Measurements from ENCODE around the gene USP12. TPM values are rescaled to one million over a fixed set of nuclear protein-coding genes. Genes with fewer than 3 reads are reported as not detected.

The USP12 gene
- total RNA-seq, 4 donors from 2014 or later = 26.4 to 50.7 (median 31.7) TPM

DNA sequence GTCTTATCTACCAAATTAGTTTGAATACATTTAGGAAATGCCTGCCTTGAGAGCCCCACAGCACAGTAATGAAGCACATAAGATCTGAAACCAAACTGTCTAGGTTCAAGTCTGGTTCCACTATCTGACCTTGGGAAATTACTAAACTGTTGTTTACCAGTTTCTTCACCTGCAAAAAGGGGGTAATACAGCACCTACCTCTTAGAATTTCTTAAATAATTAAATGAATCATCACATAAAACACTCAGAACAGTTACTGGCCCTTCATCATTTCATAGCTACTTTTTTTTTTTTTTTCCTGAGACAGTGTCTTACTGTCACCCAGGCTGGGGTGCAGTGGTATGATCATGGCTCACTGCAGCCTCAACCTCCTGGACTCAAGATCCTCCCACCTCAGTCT lies 59.6 kb downstream of the USP12 start:
- no peak overlapping the region for H3K27ac ChIP-seq
- no peaks in the 10 kb centered on the region for H3K27me3 ChIP-seq
- peaks cover 6% of the 10 kb centered on the region for H3K4me1 ChIP-seq
- TF ChIP-seq POLR2A (IDR thresholded peaks at IDR 0.05) (no peak), EP300 (IDR thresholded peaks at IDR 0.05) (no peak), POLR2AphosphoS5 (IDR thresholded peaks at IDR 0.05) (no peak)
- TF ChIP-seq, protein P1, sequence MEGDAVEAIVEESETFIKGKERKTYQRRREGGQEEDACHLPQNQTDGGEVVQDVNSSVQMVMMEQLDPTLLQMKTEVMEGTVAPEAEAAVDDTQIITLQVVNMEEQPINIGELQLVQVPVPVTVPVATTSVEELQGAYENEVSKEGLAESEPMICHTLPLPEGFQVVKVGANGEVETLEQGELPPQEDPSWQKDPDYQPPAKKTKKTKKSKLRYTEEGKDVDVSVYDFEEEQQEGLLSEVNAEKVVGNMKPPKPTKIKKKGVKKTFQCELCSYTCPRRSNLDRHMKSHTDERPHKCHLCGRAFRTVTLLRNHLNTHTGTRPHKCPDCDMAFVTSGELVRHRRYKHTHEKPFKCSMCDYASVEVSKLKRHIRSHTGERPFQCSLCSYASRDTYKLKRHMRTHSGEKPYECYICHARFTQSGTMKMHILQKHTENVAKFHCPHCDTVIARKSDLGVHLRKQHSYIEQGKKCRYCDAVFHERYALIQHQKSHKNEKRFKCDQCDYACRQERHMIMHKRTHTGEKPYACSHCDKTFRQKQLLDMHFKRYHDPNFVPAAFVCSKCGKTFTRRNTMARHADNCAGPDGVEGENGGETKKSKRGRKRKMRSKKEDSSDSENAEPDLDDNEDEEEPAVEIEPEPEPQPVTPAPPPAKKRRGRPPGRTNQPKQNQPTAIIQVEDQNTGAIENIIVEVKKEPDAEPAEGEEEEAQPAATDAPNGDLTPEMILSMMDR (IDR thresholded peaks at IDR 0.05) = no peak
- no peaks in the 10 kb centered on the region for H3K9me3 ChIP-seq
- DNase-seq (ENCODE audit: low spot score in 2 of 2) = no peak
- no peak overlapping the region for H3K4me3 ChIP-seq
- peaks cover 10% of the 10 kb centered on the region for H3K36me3 ChIP-seq

DNA sequence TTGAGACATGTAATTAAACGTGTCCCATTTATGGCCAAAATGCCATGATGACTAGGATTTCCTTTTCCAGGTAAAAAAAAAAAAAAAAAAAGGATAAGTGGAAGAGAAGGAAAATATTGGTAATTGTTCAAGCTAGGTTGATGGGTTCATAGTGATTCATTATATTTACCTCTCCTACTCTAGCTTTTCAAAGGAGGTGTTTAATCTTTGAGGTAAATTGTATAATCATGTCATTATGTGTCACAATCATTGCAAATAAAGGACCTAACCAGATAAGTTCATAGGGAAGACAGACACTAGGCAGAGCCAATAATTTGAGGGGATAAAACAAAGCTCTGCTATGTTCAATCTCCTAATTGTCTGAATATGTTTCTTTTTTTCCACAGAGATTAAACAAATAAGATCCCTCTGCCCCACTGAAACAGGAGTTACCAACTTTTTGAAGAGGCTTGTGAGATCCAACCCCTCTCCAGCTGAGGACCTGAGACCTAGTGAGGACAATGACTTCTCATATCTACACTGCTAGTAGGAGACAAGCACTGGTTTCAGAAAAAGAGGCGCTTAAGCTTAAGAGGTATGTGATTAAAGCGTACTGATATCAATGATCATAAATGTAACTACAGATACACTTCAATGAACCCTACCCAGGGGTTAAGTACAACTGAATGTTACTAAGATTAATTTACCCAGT lies 61.4 kb downstream of the USP12 start:
- Histone ChIP-seq H3K4me3 (no peak overlapping the region), H3K9me3 (no peaks in the 10 kb centered on the region), H3K36me3 (peaks cover 4% of the 10 kb centered on the region), H3K27me3 (no peaks in the 10 kb centered on the region), H3K4me1 (peaks cover 6% of the 10 kb centered on the region), H3K27ac (no peak overlapping the region)
- DNase-seq (ENCODE audit: low spot score in 2 of 2) = no peak
- 94% methylated on average over 3 of the region's 3 CpGs for WGBS
- TF ChIP-seq POLR2A (IDR thresholded peaks at IDR 0.05) = no peak

DNA sequence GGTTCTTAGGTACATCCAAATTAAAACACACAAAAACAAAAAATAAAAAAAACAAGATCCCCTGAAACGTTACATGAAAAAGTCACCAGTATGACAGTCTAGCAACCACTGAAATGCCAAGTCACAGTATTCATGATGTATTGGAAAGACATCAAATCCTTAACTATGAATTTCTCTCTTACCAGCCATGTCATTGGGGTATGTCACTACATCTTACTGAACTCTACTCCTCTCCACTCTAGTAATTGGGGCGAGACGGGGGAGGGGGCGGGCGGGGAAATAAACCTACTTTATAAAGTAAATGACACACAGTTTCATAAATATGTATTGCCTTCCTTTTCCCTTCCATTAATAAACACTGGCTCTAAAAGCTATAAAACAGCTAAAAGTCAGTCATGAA lies 65.5 kb downstream of the USP12 start:
- Histone ChIP-seq H3K27me3 (no peaks in the 10 kb centered on the region), H3K4me3 (no peak overlapping the region), H3K27ac (no peak overlapping the region), H3K4me1 (peaks cover 6% of the 10 kb centered on the region), H3K36me3 (no peaks in the 10 kb centered on the region), H3K9me3 (no peaks in the 10 kb centered on the region)
- TF ChIP-seq POLR2AphosphoS5 (IDR thresholded peaks at IDR 0.05) (no peak), POLR2A (IDR thresholded peaks at IDR 0.05) (no peak), EP300 (IDR thresholded peaks at IDR 0.05) (no peak)
- TF ChIP-seq, protein P1 (IDR thresholded peaks at IDR 0.05) = no peak
- DNase-seq (ENCODE audit: low spot score in 2 of 2) = no peak
- WGBS = 91% methylated on average over 5 of the region's 5 CpGs

DNA sequence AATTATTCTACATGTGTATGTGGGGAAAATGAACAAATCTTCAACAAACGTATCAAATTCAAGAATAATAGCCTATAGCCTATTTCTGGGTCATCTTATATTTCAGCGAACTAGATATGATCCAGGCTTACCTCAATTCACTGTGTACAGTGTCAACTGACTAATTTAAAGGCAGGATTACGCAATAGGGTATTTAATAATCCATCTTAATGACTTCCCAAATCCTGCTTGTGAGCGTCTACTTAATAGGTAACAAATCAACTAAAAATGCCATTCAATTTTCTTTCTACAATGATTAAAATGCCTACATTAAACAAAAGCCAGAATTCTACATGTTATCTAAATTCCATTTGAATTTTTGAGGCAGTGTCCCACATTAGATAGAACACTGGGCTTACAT lies 67.0 kb downstream of the USP12 start:
- TF ChIP-seq POLR2AphosphoS5 (IDR thresholded peaks at IDR 0.05) = no peak
- H3K9me3 ChIP-seq = no peaks in the 10 kb centered on the region
- H3K4me1 ChIP-seq = peaks cover 6% of the 10 kb centered on the region
- 52% methylated on average over 4 of the region's 4 CpGs for WGBS
- no peak overlapping the region for H3K4me3 ChIP-seq
- H3K36me3 ChIP-seq = no peaks in the 10 kb centered on the region
- H3K27ac ChIP-seq = no peak overlapping the region
- H3K27me3 ChIP-seq = no peaks in the 10 kb centered on the region
- DNase-seq (ENCODE audit: low spot score in 2 of 2) = no peak

DNA sequence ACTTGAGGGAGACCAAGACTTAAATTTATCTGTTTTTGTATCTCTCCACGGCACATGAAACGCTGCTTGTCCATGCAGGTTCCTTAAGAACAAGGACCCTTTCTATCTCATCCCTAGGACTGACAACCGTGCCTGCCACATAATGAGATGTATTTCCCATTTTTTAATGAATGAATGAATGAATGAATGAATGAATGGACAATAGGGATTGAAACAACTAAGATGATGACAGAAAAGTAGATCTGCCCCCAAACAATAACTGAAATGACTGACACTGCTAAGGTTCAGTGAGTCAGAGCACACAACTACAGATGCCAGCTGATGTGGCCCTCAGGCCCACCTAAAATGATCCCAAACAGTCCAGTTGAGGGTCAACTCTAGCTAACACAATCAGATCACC lies 69.8 kb downstream of the USP12 start:
- H3K9me3 ChIP-seq = no peaks in the 10 kb centered on the region
- H3K4me3 ChIP-seq = no peak overlapping the region
- WGBS = 96% methylated on average over 3 of the region's 3 CpGs
- DNase-seq (ENCODE audit: low spot score in 2 of 2) = no peak
- no peaks in the 10 kb centered on the region for H3K4me1 ChIP-seq
- H3K27me3 ChIP-seq = no peaks in the 10 kb centered on the region
- no peak overlapping the region for H3K27ac ChIP-seq
- no peaks in the 10 kb centered on the region for H3K36me3 ChIP-seq
- TF ChIP-seq POLR2AphosphoS5 (IDR thresholded peaks at IDR 0.05) = no peak
- TF ChIP-seq POLR2A (IDR thresholded peaks at IDR 0.05) = no peak
- TF ChIP-seq, protein P1 (IDR thresholded peaks at IDR 0.05) = no peak
- no peak for TF ChIP-seq EP300 (IDR thresholded peaks at IDR 0.05)

DNA sequence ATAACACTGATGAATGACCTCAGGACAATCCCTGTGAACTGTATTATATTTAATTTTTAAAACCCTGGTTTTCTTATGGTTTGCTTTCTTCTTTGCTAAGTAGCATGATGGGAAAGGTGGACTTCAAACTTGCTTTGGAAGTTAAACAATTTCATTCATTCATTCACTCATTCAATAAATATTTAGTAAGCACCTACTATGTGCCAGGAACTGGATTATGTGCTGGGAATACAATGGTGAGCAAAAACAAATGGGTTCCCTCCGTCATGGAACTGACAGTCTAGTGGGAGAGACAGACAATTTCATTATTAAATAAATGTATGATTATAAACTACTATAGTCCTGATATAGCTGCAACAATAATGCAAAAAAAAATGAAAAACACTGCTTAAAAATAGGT lies 70.3 kb downstream of the USP12 start:
- no peak for DNase-seq (ENCODE audit: low spot score in 2 of 2)
- Histone ChIP-seq H3K4me3 (no peak overlapping the region), H3K27me3 (no peaks in the 10 kb centered on the region), H3K9me3 (no peaks in the 10 kb centered on the region), H3K4me1 (no peaks in the 10 kb centered on the region), H3K27ac (no peak overlapping the region), H3K36me3 (no peaks in the 10 kb centered on the region)
- 97% methylated on average over 1 of the region's 1 CpG for WGBS
- TF ChIP-seq EP300 (IDR thresholded peaks at IDR 0.05) (no peak), POLR2AphosphoS5 (IDR thresholded peaks at IDR 0.05) (no peak), POLR2A (IDR thresholded peaks at IDR 0.05) (no peak)
- TF ChIP-seq, protein P1 (IDR thresholded peaks at IDR 0.05) = no peak

Data from suprapubic skin (tissue), 4 donors.